GM12878 (cell line): ENCODE results near the gene VWA8. TPM values are rescaled to one million over a fixed set of nuclear protein-coding genes. Genes with fewer than 3 reads are reported as not detected.

ENCODE experiments used
- ATAC-seq: fragments of 200-7000 bp; cut with Tn5 transposase; 3 replicates; pipeline ENCODE4 v1.9.1; 2020; ENCODE audit warnings: mild to moderate bottlenecking, moderate library complexity
- BruUV-seq: library from RNA; stranded (reverse); fragments of 400-500 nt; replicated peaks from 2 replicates; lab custom pipeline; 2021; lab: Mats Ljungman, UMichigan
- CTCF ChIA-PET: fragments of 300-600 bp; sonication (Branson Sonifier 250); formaldehyde crosslinking; extraction: SDS; loops from one replicate; lab custom pipeline; 2021; ENCODE audit warnings: inconsistent platforms; lab: Yijun Ruan, JAX
- POLR2A ChIA-PET: fragments of 350-600 bp; formaldehyde crosslinking; extraction: SDS; loops from one replicate; lab custom pipeline; 2021; ENCODE audit warnings: inconsistent platforms; lab: Charles Lee
- RAD21 ChIA-PET: fragments of 300-600 bp; sonication (Branson Sonifier 250); formaldehyde crosslinking; loops from one replicate; lab custom pipeline; 2023; ENCODE audit warnings: antibody characterized with exemption; ENCODE audit not compliant: unreplicated experiment; lab: Charles Lee
- SMC1A ChIA-PET: fragments of 300-600 bp; sonication (Branson Sonifier 250); formaldehyde crosslinking; loops from one replicate; lab custom pipeline; 2023; ENCODE audit not compliant: unreplicated experiment, uncharacterized antibody; lab: Charles Lee
- DNase-seq: peaks from one replicate; pipeline ENCODE4 v3.0.0-alpha.2; 2011; ENCODE audit warnings: low read depth, low spot score
- FAIRE-seq: peaks from 3 replicates; lab custom pipeline; 2011; peaks lifted over from hg19 to GRCh38; lab: Jason Lieb, UNC
- H2AFZ ChIP-seq: 2 replicates; pipeline ENCODE4 v1.6.0; 2011; ENCODE audit warnings: low read depth, low read length, control low read depth; ENCODE audit not compliant: control insufficient read depth
- H3K27ac ChIP-seq: 2 replicates; pipeline ENCODE4 v1.5.1; 2011; ENCODE audit warnings: control low read depth; ENCODE audit not compliant: control insufficient read depth, insufficient read depth
- H3K27me3 ChIP-seq, 2 experiments: replicated peaks in 1 of 2; 2 replicates each; pipeline versions ENCODE4 v1.6.0 to v1.6.1; 2011; ENCODE audit warnings: low read length in 1 of 2; ENCODE audit not compliant: control insufficient read depth in 2 of 2, insufficient read depth in 2 of 2
- H3K36me3 ChIP-seq, 2 experiments: 2 replicates each; pipeline ENCODE4 v1.5.1; 2011; ENCODE audit warnings: low read length in 1 of 2; ENCODE audit not compliant: control insufficient read depth in 2 of 2, insufficient read depth in 2 of 2
- H3K4me1 ChIP-seq: 2 replicates; pipeline ENCODE4 v1.6.1; 2011; ENCODE audit warnings: mild to moderate bottlenecking, low read length, moderate library complexity, mixed read lengths; ENCODE audit not compliant: control insufficient read depth, insufficient read depth
- H3K4me2 ChIP-seq: 2 replicates; pipeline ENCODE4 v1.6.0; 2011; ENCODE audit warnings: control low read depth; ENCODE audit not compliant: control insufficient read depth, insufficient read depth
- H3K4me3 ChIP-seq: fragments of 200-600 bp; sonication (generic); 2 replicates; pipeline ENCODE4 v1.5.1; 2016
- H3K79me2 ChIP-seq: 2 replicates; pipeline ENCODE4 v1.6.0; 2011; ENCODE audit warnings: low read length; ENCODE audit not compliant: control insufficient read depth, insufficient read depth
- H3K9ac ChIP-seq: 2 replicates; pipeline ENCODE4 v1.8.0; 2011; ENCODE audit warnings: low read length, control low read depth, mixed read lengths; ENCODE audit not compliant: control insufficient read depth, insufficient read depth
- H3K9me3 ChIP-seq: replicated peaks from 3 replicates; pipeline ENCODE4 v1.5.1; 2011; ENCODE audit warnings: mild to moderate bottlenecking, low read length; ENCODE audit not compliant: control insufficient read depth, insufficient read depth
- H4K20me1 ChIP-seq: 2 replicates; pipeline ENCODE4 v1.6.0; 2011; ENCODE audit not compliant: control insufficient read depth, insufficient read depth
- BACH1 ChIP-seq: fragments of 450-650 bp; IDR thresholded peaks from 2 replicates; pipeline ENCODE4 v1.6.1; 2017; ENCODE audit warnings: mild to moderate bottlenecking, borderline replicate concordance
- BCL11A ChIP-seq: IDR thresholded peaks from 2 replicates; pipeline ENCODE4 v1.6.1; 2011; ENCODE audit warnings: low read depth, low read length
- FOS ChIP-seq: IDR thresholded peaks from 3 replicates; pipeline ENCODE4 v1.6.1; 2011; ENCODE audit warnings: borderline replicate concordance; ENCODE audit not compliant: insufficient read length; ENCODE audit errors: extremely low read depth
- GATAD2B ChIP-seq: fragments of 450-650 bp; conservative IDR thresholded peaks from 2 replicates; pipeline ENCODE4 v1.6.1; 2017; ENCODE audit warnings: low read depth, mild to moderate bottlenecking, moderate library complexity
- IKZF1 ChIP-seq: fragments of 450-650 bp; conservative IDR thresholded peaks from 2 replicates; pipeline ENCODE4 v1.6.1; 2017; ENCODE audit warnings: antibody characterized with exemption, mild to moderate bottlenecking
- IRF4 ChIP-seq: IDR thresholded peaks from 2 replicates; pipeline ENCODE4 v1.6.1; 2011; ENCODE audit warnings: low read depth, low read length
- NFXL1 ChIP-seq: fragments of 450-650 bp; IDR thresholded peaks from 2 replicates; pipeline ENCODE4 v1.6.1; 2017; ENCODE audit warnings: antibody characterized with exemption, mild to moderate bottlenecking, borderline replicate concordance
- SMC3 ChIP-seq: IDR thresholded peaks from 2 replicates; pipeline ENCODE4 v1.6.1; 2011; ENCODE audit warnings: low read length, improper control_type of control experiment, borderline replicate concordance
- STAT3 ChIP-seq: IDR thresholded peaks from 2 replicates; pipeline ENCODE4 v1.6.1; 2011; ENCODE audit warnings: low read depth, low read length, improper control_type of control experiment
- WRNIP1 ChIP-seq: IDR thresholded peaks from 2 replicates; pipeline ENCODE4 v1.6.1; 2011; ENCODE audit warnings: low read depth, low read length, improper control_type of control experiment, borderline replicate concordance
- WGBS: methylation state at CpG from one replicate; pipeline ENCODE4 v1.1.6; 2016; ENCODE audit warnings: low lambda C conversion rate; ENCODE audit not compliant: insufficient replicate concordance, insufficient coverage; ENCODE audit errors: missing lambda C conversion rate; 5-methylcytosine and 5-hydroxymethylcytosine counted together
- in situ Hi-C: fragments of 300-500 bp; cut with MboI; formaldehyde crosslinking; loops from 9 replicates; pipeline ENCODE4 v1.14.3; 2018; ENCODE audit warnings: mixed read lengths
- intact Hi-C: fragments of 100-400 bp; cut with micrococcal nuclease; formaldehyde crosslinking; loops from one replicate; pipeline ENCODE4 v1.14.2; 2022; ENCODE audit not compliant: unreplicated experiment
- polyA plus RNA-seq, 11 experiments: library from polyadenylated mRNA; depleted of rRNA in 4 of 11; unstranded in 6 of 11; stranded (reverse) in 5 of 11; fragments of >200 nt; fragmentation: Nextera tagmentation in 4 of 11; fragmentation: Illumina TruSeq in 1 of 11; extraction: Ambion mirVana in 4 of 11; extraction: Trizol in 1 of 11; gene quantifications; 1 replicate in 1 of 11; 2 replicates in 10 of 11; pipeline versions ENCODE4 v1.2.1 to v1.2.3, GENCODE V29; 2011 to 2016; ENCODE audit warnings: inconsistent platforms in 2 of 11, missing spikeins in 2 of 11, low read depth in 1 of 11
- total RNA-seq, 4 experiments: library from RNA; depleted of rRNA in 3 of 4; stranded (reverse); fragments of >200 nt in 3 of 4; fragmentation: Illumina TruSeq in 1 of 4; extraction: Trizol in 1 of 4; gene quantifications; 2 replicates each; pipeline versions ENCODE4 v1.2.1 to v1.2.3, GENCODE V29; 2013 to 2021
- TF ChIP-seq, protein P1 (sequence below): fragments of 450-650 bp; IDR thresholded peaks from 2 replicates; pipeline ENCODE4 v1.6.1; 2017; ENCODE audit warnings: mild to moderate bottlenecking, low read depth, inconsistent platforms; ENCODE audit not compliant: poor library complexity, severe bottlenecking

The VWA8 gene
- total and polyA plus RNA-seq, 10 of the 15 experiments (the other 5 are each of a cell fraction or from before 2014, with no cell fraction given): 3.0 to 21.8 (median 13.5) TPM

DNA sequence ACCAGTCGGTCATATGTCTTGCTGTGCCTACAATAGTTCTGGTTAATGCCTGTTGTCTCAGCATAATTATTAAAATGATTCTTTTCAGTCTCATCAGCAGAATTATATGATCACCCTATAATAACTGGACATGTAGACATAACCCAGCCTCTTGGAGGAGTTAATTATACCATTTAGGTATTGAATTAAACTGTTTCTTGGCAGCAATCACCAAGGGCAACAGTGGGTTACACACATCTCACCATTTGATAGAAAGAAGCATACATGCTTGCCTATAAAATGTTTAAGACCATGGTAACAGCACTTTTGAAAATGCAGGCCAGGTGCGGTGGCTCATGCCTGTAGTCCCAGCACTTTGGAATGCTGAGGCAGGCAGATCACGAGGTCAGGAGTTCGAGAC, 318.9 kb downstream of the VWA8 start (continued):
- no peak for TF ChIP-seq WRNIP1
- TF ChIP-seq GATAD2B: no peak
- TF ChIP-seq BCL11A: no peak
- no peak for TF ChIP-seq NFXL1
- TF ChIP-seq, all 136 proteins: peak for 0

DNA sequence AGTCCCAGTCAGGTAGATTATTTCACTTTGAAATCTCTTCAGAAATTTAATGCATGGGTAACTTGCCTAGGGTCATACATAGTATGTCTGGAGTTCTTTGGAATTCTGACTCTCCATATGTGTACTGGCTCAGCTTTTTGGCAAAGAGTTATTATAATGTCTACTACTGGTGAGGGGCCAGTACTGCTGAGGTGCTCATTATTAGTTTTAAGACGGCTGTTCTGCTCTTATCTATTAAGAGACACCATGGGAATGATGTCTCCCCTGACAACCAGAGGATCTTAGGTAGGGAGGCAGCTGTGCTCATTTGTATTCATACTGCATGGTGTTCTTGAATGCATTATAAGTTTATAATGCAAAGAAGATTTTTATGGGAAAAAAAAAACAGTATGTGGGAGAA, 319.5 kb downstream of the VWA8 start:
- intact Hi-C loops: no loop called here
- TF ChIP-seq, protein P1, sequence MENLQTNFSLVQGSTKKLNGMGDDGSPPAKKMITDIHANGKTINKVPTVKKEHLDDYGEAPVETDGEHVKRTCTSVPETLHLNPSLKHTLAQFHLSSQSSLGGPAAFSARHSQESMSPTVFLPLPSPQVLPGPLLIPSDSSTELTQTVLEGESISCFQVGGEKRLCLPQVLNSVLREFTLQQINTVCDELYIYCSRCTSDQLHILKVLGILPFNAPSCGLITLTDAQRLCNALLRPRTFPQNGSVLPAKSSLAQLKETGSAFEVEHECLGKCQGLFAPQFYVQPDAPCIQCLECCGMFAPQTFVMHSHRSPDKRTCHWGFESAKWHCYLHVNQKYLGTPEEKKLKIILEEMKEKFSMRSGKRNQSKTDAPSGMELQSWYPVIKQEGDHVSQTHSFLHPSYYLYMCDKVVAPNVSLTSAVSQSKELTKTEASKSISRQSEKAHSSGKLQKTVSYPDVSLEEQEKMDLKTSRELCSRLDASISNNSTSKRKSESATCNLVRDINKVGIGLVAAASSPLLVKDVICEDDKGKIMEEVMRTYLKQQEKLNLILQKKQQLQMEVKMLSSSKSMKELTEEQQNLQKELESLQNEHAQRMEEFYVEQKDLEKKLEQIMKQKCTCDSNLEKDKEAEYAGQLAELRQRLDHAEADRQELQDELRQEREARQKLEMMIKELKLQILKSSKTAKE: no peak
- no peak for TF ChIP-seq IRF4
- TF ChIP-seq BACH1: no peak
- TF ChIP-seq BCL11A: no peak
- no peak for TF ChIP-seq STAT3
- no peak for TF ChIP-seq FOS
- no peak for TF ChIP-seq SMC3
- no peak for TF ChIP-seq IKZF1
- TF ChIP-seq, all 136 proteins: peak for 0
- SMC1A ChIA-PET: no interaction called here
- WGBS: 95% methylated on average over 1 of the region's 1 CpG
- no peaks in the 10 kb centered on the region for H3K79me2 ChIP-seq
- BruUV-seq: no TSS peak
- H3K9ac ChIP-seq: no peak overlapping the region
- RAD21 ChIA-PET: no interaction called here
- no peaks in the 10 kb centered on the region for H4K20me1 ChIP-seq
- no peak overlapping the region for H3K4me3 ChIP-seq
- H3K9me3 ChIP-seq: no peaks in the 10 kb centered on the region
- H3K27ac ChIP-seq: no peak overlapping the region
- in situ Hi-C loops: no loop called here
- H2AFZ ChIP-seq: no peak overlapping the region
- no peak overlapping the region for H3K4me2 ChIP-seq
- DNase-seq: no peak
- H3K27me3 ChIP-seq: no peaks in the 10 kb centered on the region
- ATAC-seq: no peak
- H3K4me1 ChIP-seq: no peaks in the 10 kb centered on the region
- POLR2A ChIA-PET: no interaction called here
- CTCF ChIA-PET: no interaction called here
- no peak for FAIRE-seq
- H3K36me3 ChIP-seq: no peaks in the 10 kb centered on the region
